Kidney glomerular epithelial cell (primary cell): Measurements from ENCODE around the gene SYNGAP1.
A peak's percentile ranks its signal among the peaks of the same experiment; 100 is the strongest.

Experiments
- DNase-seq: peaks from one replicate; lab custom pipeline; 2025; lab: John Stamatoyannopoulos, UW

SYNGAP1 gene

DNA sequence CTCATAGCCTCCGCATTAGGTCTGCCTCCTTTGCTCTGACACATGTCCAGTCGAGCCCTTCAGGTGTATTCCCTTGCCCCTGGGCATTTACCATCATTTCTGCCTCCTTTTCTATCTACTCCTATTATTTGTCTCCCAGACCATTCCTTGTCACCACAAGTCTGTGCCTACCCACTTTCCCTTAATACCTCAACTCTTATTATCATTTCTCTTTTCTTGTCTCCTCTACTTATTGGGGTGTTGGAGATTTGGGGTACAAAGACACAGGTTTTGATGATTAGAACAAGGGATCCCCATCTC is 1.4 kb downstream of the SYNGAP1 start:
- DNase-seq, result no peak

DNA sequence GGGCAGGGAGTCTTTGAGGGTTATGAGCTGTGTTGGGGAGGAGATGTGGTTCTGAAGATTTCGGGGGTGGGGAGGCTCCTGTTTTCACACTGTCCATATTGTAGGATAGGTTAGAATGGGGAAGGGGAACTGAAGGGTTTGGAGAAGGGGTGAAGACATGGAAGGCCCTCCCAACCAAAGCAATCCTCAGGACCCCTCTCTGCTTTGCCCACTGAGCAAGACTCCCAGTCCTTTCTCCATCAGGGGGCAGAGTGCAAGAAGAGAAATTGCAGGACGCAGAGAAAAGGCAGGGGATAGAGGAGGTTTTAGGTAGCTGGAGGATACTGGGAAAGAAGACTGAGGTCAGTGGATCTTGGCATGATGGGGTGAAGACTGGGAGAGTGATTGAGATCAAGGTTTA is 3.9 kb downstream of the SYNGAP1 start:
- no peak for DNase-seq

DNA sequence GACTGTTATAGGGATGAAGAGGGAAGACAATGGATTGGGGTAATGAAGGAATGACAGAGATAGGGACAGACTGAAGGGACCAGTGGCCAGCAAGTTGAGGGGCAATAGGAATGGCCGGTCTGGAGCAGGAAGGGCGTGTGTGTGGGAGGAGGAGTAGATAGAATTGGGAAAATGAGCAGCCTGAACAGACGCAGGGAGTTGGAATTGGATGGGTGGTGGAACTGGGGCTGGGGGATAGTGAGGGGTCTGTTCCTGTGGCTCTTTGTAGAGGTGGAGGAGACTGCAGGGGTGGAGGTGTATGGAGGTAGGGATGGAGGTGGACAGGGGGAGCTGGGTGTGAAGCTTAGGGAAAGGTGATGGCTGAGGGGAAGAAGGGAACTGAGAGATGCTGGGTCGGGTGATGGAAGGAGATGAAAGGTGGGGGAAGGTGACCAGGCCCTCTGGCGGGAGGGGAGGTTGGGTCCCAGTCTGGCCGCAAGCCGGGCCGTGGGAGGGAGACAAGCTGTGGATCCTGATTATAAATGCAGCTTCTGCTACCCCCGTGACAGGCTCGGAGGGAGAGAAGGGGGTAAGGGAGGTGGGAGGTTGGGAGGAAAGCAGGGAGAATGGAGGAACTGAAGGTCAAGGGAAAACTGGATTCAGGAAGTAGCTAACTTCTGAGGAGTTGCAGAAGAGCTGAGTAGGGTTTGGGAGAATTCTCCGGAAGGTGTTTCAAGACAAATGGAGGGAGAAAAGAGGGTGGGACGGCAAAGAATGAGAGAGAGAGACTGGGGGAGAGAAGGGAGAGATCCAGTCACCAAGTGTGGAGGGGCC is 5.2 kb downstream of the SYNGAP1 start:
- no peak for DNase-seq

DNA sequence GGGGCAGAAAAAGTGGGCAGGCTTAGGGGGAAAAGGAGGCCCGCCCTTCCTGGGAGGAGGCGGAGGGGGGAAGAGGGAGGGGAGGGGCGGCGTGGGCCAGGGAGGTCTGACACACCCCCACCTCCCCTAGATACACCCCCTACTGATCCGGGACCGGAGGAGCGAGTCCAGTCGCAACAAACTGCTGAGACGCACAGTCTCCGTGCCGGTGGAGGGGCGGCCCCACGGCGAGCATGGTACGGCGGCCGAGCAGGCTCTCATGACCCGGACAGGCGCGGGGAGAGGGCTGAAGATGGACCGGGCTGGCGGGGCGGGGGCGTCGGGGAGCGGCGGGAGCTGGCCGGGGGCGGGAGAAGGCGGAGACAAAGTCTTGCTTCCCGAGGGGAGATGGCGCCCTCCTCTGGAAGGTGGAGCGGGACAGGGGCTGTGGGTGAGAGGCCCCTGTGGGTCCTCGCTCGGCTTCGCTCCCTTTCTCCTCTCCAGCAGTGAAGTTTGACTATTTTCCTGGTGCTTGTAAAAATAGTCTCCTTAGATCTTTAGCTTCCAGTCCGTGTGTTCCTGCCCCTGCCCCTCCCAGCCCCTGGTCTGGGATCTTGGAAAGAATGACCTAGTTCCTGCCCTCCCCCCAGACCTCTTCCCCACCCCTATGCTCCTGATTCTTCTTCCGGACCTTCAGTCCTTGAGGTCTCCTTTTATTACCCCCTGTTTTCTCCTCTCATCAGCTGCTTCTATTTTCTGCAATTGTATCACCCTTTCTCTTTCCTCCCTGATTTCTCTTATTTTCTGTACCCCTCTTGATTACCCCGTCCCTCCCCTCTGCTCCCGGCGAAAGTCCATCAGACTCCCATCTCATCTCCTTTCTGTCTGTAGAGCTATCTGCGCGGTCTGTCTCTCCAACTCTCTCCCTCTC is 6.1 kb downstream of the SYNGAP1 start:
- peak; percentile 87 for DNase-seq

DNA sequence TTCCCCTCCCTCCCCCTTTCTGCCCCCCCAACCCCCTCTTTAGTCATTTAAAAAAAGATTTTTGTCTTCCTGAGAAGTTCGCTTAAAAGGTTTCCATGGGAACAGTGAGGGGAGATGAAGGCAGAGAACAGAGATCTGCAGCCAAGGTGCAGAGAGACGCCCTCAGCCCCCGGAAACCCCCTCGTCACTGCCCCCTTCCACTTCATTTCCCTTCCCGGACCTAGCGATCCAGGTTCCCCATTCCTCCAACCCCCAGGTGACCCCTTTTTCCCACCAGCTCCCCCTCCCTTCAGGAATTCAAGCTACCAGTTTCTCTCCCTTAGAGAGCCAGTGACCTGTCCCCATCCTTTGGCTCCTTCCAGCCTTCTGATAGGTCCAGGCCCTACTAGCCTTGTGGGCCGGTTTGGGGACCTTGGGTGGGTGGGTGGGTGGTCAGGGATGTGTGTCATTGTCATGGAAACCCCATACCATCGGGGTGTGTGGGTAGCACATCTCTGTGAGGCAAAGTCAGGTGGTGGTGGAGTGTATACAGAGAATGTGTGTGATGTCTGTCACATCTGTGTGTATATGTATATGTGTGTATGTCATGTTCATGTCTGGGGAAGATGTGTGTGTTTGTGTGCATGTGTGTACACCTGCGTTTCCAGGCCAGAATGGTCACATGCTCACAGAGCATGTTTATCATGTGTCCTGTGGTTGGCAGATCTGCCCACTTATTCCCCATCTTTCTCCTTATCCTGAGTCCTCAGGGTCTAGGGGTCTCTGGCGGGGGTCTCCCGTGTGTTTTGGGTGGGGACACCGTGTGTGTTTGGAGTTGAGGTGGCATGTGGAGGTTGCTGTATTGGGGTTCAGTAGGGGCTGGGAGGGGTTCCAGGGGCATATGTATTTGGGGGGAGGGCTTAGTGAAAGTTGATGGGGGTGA is 7.0 kb downstream of the SYNGAP1 start:
- DNase-seq, result no peak

DNA sequence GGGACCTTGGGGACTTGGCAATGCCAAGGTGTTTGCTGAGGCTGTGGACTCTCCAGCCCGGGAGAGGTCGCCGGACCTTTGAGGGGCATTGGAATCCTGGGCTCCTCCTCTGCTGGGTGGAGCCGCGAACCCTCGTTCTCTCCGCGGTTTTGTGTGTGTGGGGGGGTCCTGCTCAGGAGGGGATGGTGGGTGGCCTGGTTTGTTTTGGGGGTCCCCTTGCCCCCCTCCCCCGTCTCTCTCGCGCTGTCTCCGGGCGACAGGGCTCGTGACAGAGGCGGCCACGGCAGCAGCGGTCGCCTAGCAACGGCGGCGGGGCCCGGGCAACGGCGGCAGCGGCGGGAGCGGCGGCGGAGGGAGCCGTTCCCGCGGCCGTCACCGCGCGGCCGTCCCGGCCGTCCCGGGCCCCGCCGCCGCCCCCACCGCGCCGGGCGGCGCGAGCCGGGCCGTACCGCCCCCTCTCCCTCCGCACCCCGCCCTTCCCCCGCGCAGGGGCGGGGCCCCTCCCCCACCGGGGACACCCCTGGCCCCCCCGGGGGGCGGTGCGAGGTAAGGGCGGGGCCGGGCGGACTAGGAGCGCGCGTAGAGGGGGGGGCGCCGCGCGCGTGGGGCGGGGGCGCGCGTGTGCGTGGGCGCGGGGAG is 7.8 kb downstream of the SYNGAP1 start:
- no peak for DNase-seq

DNA sequence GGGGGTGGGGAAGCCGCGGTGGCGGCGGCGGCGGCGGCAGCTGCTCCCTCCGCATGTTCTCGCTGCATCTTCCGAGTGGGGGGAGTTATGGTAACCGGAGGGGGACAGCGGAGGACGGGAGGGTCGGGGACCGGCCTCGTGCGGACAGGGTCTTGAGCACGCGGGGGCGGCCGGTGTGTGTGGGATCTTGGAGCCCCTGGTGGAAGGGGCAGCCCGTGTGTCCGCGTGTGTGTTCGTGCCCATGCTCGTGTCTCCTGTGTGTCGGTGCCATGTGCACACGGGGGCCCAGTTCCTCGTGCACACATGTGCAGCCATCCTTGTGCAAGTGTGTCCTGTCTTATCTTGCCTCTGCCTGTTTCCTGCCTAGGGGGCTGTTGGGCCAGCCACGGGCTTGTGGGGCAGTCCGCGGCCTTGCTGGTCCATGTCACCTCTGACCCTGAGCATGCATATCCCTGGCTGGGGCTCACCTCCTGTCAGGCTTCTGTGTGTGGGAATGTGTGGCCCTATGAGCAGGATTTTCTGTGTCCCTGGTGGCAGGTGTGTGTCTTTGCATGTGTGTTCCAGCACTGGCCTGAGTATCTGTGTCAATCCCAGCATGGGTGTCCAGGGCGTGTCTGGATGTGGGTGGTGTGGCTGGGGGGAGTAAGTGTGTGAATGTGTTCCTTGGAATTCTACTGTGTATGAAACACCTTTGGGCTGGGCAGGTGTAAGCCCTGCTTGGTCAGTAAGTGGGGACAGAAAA is 8.5 kb downstream of the SYNGAP1 start:
- DNase-seq, result peak; percentile 15

DNA sequence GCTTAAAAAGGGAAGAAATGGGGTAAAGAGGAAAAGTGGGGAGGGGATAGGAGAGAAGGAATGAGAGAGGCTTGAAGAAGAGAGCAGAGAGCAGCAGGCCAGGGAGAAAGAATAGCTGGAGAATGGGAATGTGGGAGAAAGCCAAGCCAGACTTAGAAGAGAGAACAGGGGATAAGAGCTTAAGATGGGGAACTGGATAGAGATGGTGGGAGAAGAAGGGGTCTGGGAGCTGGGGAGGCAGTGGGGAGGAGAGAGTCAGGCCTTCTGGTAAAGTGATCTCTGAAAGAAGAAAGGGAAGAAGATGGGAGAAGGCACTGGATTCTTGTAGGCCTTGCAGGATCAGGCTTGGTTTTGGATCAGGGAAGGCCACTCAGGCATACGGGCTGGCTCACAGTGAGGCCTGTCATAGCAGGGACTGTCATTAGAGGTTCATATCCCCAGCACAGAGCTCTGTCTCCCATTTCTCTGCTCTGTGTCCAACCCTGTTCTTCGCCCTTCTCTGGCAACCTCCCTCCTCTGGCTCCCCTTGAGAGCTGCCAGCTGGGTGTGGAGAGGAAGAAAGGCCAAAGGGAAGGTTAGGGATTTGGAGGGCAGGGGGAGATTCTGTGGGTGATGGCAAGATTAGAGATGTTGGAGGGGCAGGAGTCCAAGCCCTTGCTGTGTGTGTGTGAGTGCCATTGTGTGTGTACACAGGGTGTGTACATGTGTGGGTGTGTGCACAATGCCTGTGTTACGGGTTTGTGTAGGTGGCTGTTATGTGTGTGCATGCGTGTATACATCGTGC is 9.3 kb downstream of the SYNGAP1 start:
- no peak for DNase-seq

DNA sequence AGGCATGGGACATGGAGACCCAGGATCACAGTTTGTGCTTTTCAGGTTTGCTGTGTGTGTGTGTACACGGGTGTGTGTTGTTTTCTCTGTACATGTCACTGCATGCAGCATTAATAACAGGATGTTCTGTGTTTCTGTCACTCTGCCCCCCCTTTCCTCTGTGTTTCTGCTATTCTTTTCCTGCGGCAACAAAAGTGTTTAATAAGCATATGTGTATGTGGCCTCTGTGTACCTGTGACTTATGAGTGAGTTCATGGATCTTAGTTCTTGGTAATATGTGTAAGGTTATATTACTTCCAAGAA is 9.8 kb downstream of the SYNGAP1 start:
- DNase-seq, result no peak

DNA sequence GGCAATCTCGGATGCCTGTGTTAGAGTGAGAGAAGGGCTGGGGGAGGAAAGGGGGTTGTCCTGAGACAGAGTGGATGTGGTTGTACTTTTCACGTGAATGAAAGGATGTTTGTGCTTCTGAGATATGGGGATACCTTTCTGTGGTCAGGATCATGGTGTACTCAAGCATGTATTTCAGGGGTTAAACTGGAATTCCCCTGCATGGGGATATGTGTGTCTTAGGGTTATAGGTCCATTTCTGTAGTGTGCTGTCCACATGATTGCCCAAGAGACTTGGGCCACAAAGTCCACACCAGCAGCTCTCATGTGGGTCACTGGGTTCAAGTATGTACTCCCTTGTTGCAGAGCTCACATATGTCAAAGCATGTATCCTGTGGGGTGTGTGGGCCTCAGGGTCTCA is 10.5 kb downstream of the SYNGAP1 start:
- DNase-seq, result no peak

DNA sequence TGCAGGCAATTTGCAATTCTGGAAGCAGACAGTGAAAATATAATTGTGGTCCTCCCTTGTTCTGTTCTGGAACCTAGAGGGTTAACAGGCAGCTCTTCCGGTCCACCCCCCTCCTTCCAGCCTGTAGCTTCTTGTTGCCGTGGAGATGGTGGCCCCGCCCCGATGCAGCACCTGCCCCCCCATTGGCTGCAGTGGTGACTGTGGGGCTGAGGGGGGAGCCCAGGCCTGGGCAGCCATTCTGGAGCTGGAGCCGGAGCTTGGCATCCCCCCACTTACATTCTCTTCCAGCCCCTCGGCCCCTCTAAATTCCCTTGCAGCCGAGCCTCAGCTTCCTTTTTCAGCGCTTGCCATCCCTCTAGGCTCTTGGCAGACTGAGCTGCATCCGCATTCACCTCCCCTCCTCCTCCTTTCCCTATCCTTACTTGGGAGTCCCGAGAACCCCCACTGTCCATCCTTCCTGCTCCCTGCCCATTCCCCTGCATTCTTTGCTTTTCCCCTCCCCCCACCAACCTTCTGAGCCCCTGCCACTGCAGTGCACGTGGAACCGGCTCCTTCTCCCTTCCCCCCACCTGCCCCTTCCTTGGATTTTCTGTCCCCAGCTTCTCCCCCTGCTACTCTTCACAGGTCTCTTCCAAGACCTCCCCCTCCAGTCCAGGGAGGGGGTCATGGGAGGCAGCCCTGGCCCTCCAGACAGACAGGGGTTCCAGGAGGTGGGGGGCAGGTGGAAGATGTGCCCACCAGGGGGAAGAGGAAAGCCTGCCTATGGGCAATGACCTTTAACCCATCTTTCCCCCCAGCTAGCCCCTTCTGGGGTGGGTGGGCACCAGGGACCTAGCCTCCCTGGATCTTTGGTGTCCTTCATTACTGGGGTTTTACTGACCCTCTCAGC is 11.4 kb downstream of the SYNGAP1 start:
- DNase-seq, result peak; percentile 38

DNA sequence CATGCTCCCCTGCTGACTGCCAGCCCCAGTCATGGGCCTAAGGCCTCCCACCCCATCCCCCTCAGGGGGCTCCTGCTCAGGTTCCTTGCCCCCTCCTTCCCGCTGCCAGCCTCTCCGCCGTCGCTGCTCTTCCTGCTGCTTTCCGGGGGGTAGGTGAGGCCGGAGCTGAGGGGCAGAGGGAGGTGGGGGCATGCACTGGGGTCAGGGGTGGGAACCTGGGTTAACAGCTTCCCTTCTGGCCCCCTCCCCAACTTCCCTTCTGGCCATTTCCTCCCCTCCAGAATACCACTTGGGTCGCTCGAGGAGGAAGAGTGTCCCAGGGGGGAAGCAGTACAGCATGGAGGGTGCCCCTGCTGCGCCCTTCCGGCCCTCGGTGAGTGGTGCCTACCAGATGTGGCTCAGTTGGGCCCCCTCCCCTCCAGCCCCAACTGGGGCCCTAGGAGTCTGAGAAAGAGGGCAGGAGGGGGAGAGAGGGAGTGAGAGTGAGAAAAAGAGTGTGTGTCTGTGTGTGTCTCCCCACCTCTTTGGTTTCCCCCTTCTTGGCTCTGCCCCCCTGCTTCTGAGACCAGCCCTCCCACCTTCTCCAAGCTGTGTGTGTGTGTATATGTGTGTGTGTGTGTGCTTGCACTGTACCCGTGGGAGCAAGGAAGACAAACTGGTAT is 12.1 kb downstream of the SYNGAP1 start:
- DNase-seq, result no peak

DNA sequence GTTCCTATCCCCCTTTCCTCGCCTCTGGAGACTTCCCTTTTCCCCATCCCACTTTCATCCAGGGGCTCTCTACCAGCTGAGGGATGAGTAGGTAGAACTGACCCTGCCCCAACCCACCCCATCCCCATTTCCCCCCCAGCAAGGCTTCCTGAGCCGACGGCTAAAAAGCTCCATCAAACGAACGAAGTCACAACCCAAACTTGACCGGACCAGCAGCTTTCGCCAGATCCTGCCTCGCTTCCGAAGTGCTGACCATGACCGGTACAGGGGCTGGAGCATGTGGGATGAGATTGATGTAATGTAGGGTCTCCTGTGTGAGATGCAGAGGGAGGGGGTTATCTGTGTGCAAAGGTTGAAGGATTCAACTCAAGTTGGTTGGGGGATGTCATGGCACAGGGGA is 12.7 kb downstream of the SYNGAP1 start:
- DNase-seq, result no peak

DNA sequence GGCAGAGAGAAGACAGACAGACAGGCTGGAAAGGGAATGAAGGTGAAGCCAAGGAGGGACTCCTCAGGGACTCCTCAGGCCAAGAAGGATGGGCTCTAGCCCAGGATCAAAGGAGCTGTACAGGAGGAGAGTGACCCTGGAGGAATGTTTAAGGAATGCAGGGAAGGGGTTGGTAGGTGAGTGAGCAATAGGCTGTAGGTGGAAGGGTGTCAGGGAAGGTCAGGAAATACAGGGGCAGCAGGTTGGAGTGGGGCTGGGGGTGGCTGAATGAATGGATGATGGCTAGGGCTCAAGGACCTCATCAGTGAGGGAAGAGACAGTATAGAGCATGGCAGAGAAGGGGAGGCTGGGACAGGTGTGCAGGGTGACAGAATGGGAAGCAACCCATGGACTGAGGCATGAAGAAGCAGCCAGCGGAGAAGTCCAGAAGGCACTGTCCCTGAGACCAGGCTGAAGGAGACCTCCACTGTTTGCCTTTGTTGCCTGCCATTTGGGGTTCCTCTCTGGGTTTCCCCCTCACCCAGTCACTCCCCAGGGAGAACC is 13.2 kb downstream of the SYNGAP1 start:
- DNase-seq, result no peak

DNA sequence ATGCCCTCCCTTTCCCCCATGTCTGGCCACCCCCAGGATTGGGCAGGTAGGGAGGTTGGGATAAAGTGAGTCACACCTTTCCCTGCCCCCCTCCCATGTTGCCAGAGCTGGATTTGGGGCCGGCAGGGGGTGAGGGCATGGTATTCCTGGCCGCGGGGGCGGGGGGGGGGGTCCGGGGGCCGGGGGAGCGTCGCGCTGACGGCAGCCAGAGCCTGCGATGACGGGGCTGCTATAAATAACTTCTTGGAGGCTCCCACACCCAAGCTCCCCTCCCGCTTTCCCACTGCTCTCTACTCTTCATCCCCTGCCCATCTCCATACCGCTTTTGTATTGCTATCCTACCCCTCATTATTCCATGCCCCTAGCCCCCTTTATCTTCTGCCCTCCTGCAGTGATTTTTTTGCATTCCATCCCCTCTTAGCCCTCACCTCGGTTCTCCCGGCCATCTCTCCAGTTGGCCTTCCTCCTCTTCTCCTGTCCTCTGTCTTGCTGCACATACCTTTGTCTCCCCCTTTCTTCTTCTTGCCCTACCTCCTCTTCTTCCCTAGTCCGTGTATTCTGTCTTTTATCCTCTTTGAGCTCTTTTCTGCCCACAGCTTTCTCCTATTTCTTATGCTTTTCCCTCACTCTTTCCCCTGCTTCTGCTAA is 13.8 kb downstream of the SYNGAP1 start:
- no peak for DNase-seq

DNA sequence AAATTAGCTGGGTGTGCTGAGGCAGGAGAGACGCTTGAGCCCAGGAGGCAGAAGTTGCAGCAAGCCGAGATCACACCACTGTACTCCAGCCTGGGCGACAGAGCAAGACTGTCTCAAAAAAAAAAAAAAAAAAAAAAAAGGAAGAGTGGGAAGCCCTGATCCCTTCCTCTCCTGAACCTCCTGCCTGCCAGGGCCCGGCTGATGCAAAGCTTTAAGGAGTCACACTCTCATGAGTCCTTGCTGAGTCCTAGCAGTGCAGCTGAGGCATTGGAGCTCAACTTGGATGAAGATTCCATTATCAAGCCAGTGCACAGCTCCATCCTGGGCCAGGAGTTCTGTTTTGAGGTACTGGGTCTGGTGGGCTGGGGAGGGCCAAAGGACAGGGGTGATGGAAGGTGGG is 15.1 kb downstream of the SYNGAP1 start:
- no peak for DNase-seq

DNA sequence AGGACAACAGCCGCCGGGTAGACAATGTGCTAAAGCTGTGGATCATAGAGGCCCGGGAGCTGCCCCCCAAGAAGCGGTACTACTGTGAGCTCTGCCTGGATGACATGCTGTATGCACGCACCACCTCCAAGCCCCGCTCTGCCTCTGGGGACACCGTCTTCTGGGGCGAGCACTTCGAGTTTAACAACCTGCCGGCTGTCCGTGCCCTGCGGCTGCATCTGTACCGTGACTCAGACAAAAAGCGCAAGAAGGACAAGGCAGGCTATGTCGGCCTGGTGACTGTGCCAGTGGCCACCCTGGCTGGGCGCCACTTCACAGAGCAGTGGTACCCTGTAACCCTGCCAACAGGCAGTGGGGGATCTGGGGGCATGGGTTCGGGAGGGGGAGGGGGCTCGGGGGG is 17.8 kb downstream of the SYNGAP1 start:
- DNase-seq, result no peak

DNA sequence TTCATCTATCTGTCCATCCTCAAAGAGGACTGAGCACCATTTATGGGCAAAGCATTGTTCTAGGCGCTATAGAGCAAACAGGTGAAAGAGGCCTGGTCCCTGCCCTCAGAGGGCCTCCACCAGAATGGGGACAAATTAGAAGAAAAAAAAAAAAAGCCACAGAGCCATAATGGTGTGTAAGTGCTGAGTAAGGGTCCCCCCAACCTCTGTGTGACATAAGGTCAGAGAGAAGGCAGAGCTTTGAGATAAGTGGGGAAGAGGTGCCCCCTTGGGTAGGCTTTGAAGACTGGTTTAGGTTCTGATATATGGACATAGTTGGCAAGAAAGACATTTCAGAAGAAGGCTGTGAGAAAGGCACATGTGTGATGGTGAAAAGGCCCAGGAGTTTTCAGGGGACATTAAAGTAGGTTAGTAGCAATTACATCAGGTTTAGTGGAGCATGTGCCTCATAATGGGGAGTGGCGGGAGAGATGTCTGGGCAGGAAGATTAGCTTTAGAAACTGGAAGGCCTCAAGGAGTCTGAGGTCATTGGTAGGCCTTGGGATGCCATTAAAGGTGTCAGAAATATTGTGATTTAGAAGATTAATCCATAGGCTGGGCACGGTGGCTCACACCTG is 19.2 kb downstream of the SYNGAP1 start:
- DNase-seq, result no peak
